H9 (cell line): ENCODE measurements around the gene SRPK2. TPM values are rescaled to one million over a fixed set of nuclear protein-coding genes. Genes with fewer than 3 reads are reported as not detected.

Source experiments
- DNase-seq: peaks from one replicate; pipeline ENCODE4 v3.0.0-alpha.2; 2017
- H2AFZ ChIP-seq: one replicate; pipeline ENCODE4 v1.6.1; 2013; ENCODE audit warnings: mild to moderate bottlenecking, low read length, control low read depth, moderate library complexity
- H2AK5ac ChIP-seq: 2 replicates; pipeline ENCODE4 v1.6.1; 2013; ENCODE audit warnings: low read length, control low read depth, mixed read lengths; ENCODE audit not compliant: insufficient read length
- H2BK120ac ChIP-seq: one replicate; pipeline ENCODE4 v1.6.1; 2013; ENCODE audit warnings: low read depth, mild to moderate bottlenecking, low read length, control low read depth, inconsistent platforms; ENCODE audit not compliant: poor library complexity, severe bottlenecking
- H2BK12ac ChIP-seq: 2 replicates; pipeline ENCODE4 v1.6.1; 2013; ENCODE audit warnings: low read length, control low read depth, mixed read lengths, low read depth; ENCODE audit not compliant: insufficient read length
- H2BK15ac ChIP-seq: 2 replicates; pipeline ENCODE4 v1.6.1; 2013; ENCODE audit warnings: low read depth, low read length, control low read depth
- H2BK20ac ChIP-seq: one replicate; pipeline ENCODE4 v1.6.1; 2013; ENCODE audit warnings: low read depth, mild to moderate bottlenecking, low read length, control low read depth, inconsistent platforms; ENCODE audit not compliant: poor library complexity, severe bottlenecking
- H2BK5ac ChIP-seq: 2 replicates; pipeline ENCODE4 v1.6.1; 2013; ENCODE audit warnings: low read length, control low read depth, mixed read lengths; ENCODE audit not compliant: insufficient read length
- H3K14ac ChIP-seq: 2 replicates; pipeline ENCODE4 v1.6.1; 2013; ENCODE audit warnings: low read length, control low read depth; ENCODE audit not compliant: insufficient read depth
- H3K18ac ChIP-seq: 2 replicates; pipeline ENCODE4 v1.6.1; 2013; ENCODE audit warnings: low read depth, mild to moderate bottlenecking, mixed read lengths, low read length, control low read depth; ENCODE audit not compliant: insufficient read length
- H3K23ac ChIP-seq: 2 replicates; pipeline ENCODE4 v1.6.1; 2013; ENCODE audit warnings: low read length, control low read depth, mixed read lengths, low read depth; ENCODE audit not compliant: insufficient read length
- H3K23me2 ChIP-seq: 2 replicates; pipeline ENCODE4 v1.6.1; 2013; ENCODE audit warnings: low read depth, mild to moderate bottlenecking, mixed read lengths, low read length, control low read depth; ENCODE audit not compliant: insufficient read length, poor library complexity, severe bottlenecking
- H3K27ac ChIP-seq: 2 replicates; pipeline ENCODE4 v1.5.1; 2013; ENCODE audit warnings: low read length, control low read depth, mixed read lengths, low read depth; ENCODE audit not compliant: insufficient read length
- H3K27me3 ChIP-seq: 2 replicates; pipeline ENCODE4 v1.6.1; 2013; ENCODE audit warnings: low read length, control low read depth, inconsistent platforms; ENCODE audit not compliant: insufficient read depth
- H3K4ac ChIP-seq: 2 replicates; pipeline ENCODE4 v1.6.1; 2013; ENCODE audit warnings: low read depth, mild to moderate bottlenecking, control low read depth, inconsistent platforms, low read length, moderate library complexity
- H3K4me1 ChIP-seq: 2 replicates; pipeline ENCODE4 v1.6.1; 2013; ENCODE audit warnings: low read length, control low read depth, inconsistent platforms; ENCODE audit not compliant: insufficient read depth
- H3K4me2 ChIP-seq: 2 replicates; pipeline ENCODE4 v1.6.1; 2013; ENCODE audit warnings: low read length, control low read depth, mixed read lengths; ENCODE audit not compliant: insufficient read length, insufficient read depth
- H3K56ac ChIP-seq: 2 replicates; pipeline ENCODE4 v1.6.1; 2013; ENCODE audit warnings: low read depth, mild to moderate bottlenecking, mixed read lengths, low read length, control low read depth; ENCODE audit not compliant: insufficient read length
- H3K79me1 ChIP-seq: 2 replicates; pipeline ENCODE4 v1.6.1; 2013; ENCODE audit warnings: low read depth, mild to moderate bottlenecking, moderate library complexity, low read length, control low read depth, inconsistent platforms; ENCODE audit not compliant: insufficient read depth, poor library complexity, severe bottlenecking
- H3K79me2 ChIP-seq: 2 replicates; pipeline ENCODE4 v1.6.1; 2013; ENCODE audit warnings: low read length, control low read depth, inconsistent platforms; ENCODE audit not compliant: insufficient read depth
- H3K9ac ChIP-seq: 2 replicates; pipeline ENCODE4 v1.6.1; 2013; ENCODE audit warnings: low read length, control low read depth, mixed read lengths; ENCODE audit not compliant: insufficient read length; ENCODE audit errors: extremely low read depth
- H3K9me3 ChIP-seq: one replicate; pipeline ENCODE4 v1.6.1; 2013; ENCODE audit warnings: low read depth, low read length, inconsistent platforms; ENCODE audit not compliant: control insufficient read depth
- H3T11ph ChIP-seq: one replicate; pipeline ENCODE4 v1.6.1; 2013; ENCODE audit warnings: mild to moderate bottlenecking, low read length, control low read depth, inconsistent platforms
- H4K20me1 ChIP-seq: one replicate; pipeline ENCODE4 v1.6.1; 2013; ENCODE audit not compliant: control insufficient read depth, insufficient read length, insufficient read depth
- H4K5ac ChIP-seq: 2 replicates; pipeline ENCODE4 v1.6.1; 2013; ENCODE audit warnings: low read depth, mild to moderate bottlenecking, mixed read lengths, low read length, control low read depth; ENCODE audit not compliant: insufficient read length
- H4K8ac ChIP-seq: replicated peaks from 2 replicates; pipeline ENCODE4 v1.6.1; 2013; ENCODE audit warnings: low read length, control low read depth, mixed read lengths, low read depth; ENCODE audit not compliant: insufficient read length
- H4K91ac ChIP-seq: 2 replicates; pipeline ENCODE4 v1.6.1; 2013; ENCODE audit warnings: low read depth, mild to moderate bottlenecking, moderate library complexity, mixed read lengths, low read length, control low read depth; ENCODE audit not compliant: insufficient read length
- H3K27ac Mint-ChIP-seq, 3 experiments: 2 replicates in 2 of 3; 3 replicates in 1 of 3; pipeline ENCODE4 v1.8.0; 2020 to 2021; ENCODE audit warnings: mixed read lengths in 3 of 3, mild to moderate bottlenecking in 1 of 3, moderate library complexity in 1 of 3
- H3K27me3 Mint-ChIP-seq: 2 replicates; pipeline ENCODE4 v1.8.0; 2021; ENCODE audit warnings: low read depth, mild to moderate bottlenecking, moderate library complexity, mixed read lengths
- H3K36me3 Mint-ChIP-seq, 3 experiments: 2 replicates in 2 of 3; 3 replicates in 1 of 3; pipeline ENCODE4 v1.8.0; 2020 to 2021; ENCODE audit warnings: low read depth in 3 of 3, mixed read lengths in 3 of 3; ENCODE audit not compliant: insufficient read depth in 1 of 3
- H3K4me1 Mint-ChIP-seq, 2 experiments: 2 replicates each; pipeline ENCODE4 v1.8.0; 2020; ENCODE audit warnings: mixed read lengths in 2 of 2
- H3K4me3 Mint-ChIP-seq, 2 experiments: 2 replicates in 1 of 2; 3 replicates in 1 of 2; pipeline ENCODE4 v1.8.0; 2020 to 2021; ENCODE audit warnings: mild to moderate bottlenecking in 2 of 2, mixed read lengths in 2 of 2, moderate library complexity in 1 of 2
- H3K9me3 Mint-ChIP-seq, 2 experiments: 2 replicates in 1 of 2; 3 replicates in 1 of 2; pipeline ENCODE4 v1.8.0; 2020; ENCODE audit warnings: mild to moderate bottlenecking in 2 of 2, mixed read lengths in 2 of 2, moderate library complexity in 1 of 2
- CTCF ChIP-seq: fragments of 200-600 bp; sonication (generic); conservative IDR thresholded peaks from 3 replicates; pipeline ENCODE4 v1.8.0; 2021; ENCODE audit warnings: antibody characterized with exemption, mild to moderate bottlenecking
- WGBS: extraction: QIAGEN DNeasy Blood & Tissue Kit; methylation state at CpG from one replicate; pipeline ENCODE4 v1.1.7; 2013; ENCODE audit warnings: missing lambda C conversion rate, low lambda C conversion rate, mixed read lengths; ENCODE audit not compliant: insufficient read length; ENCODE audit errors: extremely low coverage; 5-methylcytosine and 5-hydroxymethylcytosine counted together
- total RNA-seq: library from RNA; stranded (reverse); gene quantifications from 2 replicates; pipeline ENCODE4 v1.2.1, GENCODE V29; 2021

Gene SRPK2
- total RNA-seq, 1 experiment from 2014 or later: 41.1 TPM

GRCh38 chr7:105426606-105427146 lies 38.0 kb upstream of the SRPK2 start:
- H2AK5ac ChIP-seq: no peak overlapping the region
- H3K18ac ChIP-seq: no peak overlapping the region
- Mint-ChIP-seq H3K4me1 (no peaks in the 10 kb centered on the region), H3K4me3 (no peak overlapping the region), H3K27me3 (no peaks in the 10 kb centered on the region), H3K36me3 (no peaks in the 10 kb centered on the region), H3K27ac (no peak overlapping the region), H3K9me3 (no peaks in the 10 kb centered on the region)
- H4K8ac ChIP-seq: no peak overlapping the region
- H3K14ac ChIP-seq: no peak overlapping the region
- H2BK12ac ChIP-seq: no peak overlapping the region
- whole genome bisulfite sequencing: no CpG with 5 or more reads among the region's 2 CpGs
- H3K79me1 ChIP-seq: no peaks in the 10 kb centered on the region
- DNase-seq: no peak
- H2BK15ac ChIP-seq: no peak overlapping the region
- H3K27ac ChIP-seq: no peak overlapping the region
- no peaks in the 10 kb centered on the region for H4K20me1 ChIP-seq
- no peak overlapping the region for H3T11ph ChIP-seq
- H2BK120ac ChIP-seq: no peak overlapping the region
- H3K4ac ChIP-seq: no peak overlapping the region
- TF ChIP-seq CTCF: no peak
- H2BK20ac ChIP-seq: no peak overlapping the region
- no peak overlapping the region for H3K9ac ChIP-seq
- H3K56ac ChIP-seq: no peak overlapping the region
- H3K4me1 ChIP-seq: no peaks in the 10 kb centered on the region
- H3K9me3 ChIP-seq: no peaks in the 10 kb centered on the region
- H2AFZ ChIP-seq: no peak overlapping the region
- H2BK5ac ChIP-seq: no peak overlapping the region
- H3K23me2 ChIP-seq: no peaks in the 10 kb centered on the region
- no peak overlapping the region for H3K23ac ChIP-seq
- no peak overlapping the region for H4K5ac ChIP-seq
- no peak overlapping the region for H3K4me2 ChIP-seq
- no peaks in the 10 kb centered on the region for H3K79me2 ChIP-seq
- H3K27me3 ChIP-seq: no peaks in the 10 kb centered on the region
- H4K91ac ChIP-seq: no peak overlapping the region
